Fibroblast of skin of left quadriceps (primary cell): Measurements from ENCODE around the gene CCR4.
"Not testable (repeated sequence)": the region's sequence is repeated elsewhere in the genome, so short reads cannot be mapped to it uniquely, and the experiment has no call there.

Experiments used
- DNase-seq, 2 experiments: peaks; one replicate each; pipeline ENCODE4 v3.0.0-alpha.2; 2013; ENCODE audit warnings: low read depth in 2 of 2

The CCR4 gene

GRCh38 chr3:32951410-32951811 lies at the start of gene CCR4:
Gene CCR4, plus strand, starts transcription at chr3:32951644. Its CDS starts 1,779 bp downstream, at chr3:32953423.
- no peak for DNase-seq

DNA sequence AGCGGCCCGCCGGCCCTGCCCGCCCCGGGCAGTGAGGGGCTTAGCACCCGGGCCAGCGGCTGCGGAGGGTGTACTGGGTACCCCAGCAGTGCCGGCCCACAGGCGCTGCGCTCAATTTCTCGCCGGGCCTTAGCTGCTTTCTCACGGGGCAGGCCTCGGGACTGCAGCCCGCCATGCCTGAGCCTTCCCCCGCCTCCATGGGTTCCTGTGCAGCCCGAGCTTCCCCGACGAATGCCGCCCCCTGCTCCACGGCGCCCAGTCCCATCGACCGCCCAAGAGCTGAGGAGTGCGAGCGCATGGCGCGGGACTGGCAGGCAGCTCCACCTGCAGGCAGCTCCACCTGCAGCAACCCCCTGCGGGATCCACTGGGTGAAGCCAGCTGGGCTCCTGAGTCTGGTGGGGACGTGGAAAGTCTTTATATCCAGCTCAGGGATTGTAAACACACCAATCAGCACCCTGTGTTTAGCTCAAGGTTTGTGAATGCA lies 48.5 kb upstream of the CCR4 start:
- not testable (repeated sequence) for DNase-seq

DNA sequence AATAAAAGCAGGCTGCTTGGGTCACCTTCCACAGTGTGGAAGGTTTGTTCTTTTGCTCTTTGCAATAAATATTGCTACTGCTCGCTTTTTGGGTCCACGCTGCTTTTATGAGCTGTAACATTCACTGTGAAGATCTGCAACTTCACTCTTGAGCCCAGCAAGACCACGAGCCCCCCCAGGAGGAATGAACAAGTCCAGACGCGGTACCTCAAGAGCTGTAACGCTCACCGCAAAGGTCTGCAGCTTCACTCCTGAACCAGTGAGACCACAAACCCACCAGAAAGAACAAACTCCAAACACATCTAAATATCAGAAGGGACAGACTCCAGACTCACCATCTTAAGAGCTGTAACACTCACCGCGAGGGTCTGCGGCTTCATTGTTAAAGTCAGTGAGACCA lies 47.5 kb upstream of the CCR4 start:
- no peak for DNase-seq

- DNase-seq: no peak
Observed at GRCh38 chr3:32909999-32910398, 41.4 kb upstream of the CCR4 start.

GRCh38 chr3:32910954-32911353 lies 40.5 kb upstream of the CCR4 start:
- DNase-seq: no peak

GRCh38 chr3:32912046-32912445 lies 39.4 kb upstream of the CCR4 start:
- no peak for DNase-seq

- DNase-seq: no peak
Observed at GRCh38 chr3:32913790-32914446, 37.5 kb upstream of the CCR4 start.

DNA sequence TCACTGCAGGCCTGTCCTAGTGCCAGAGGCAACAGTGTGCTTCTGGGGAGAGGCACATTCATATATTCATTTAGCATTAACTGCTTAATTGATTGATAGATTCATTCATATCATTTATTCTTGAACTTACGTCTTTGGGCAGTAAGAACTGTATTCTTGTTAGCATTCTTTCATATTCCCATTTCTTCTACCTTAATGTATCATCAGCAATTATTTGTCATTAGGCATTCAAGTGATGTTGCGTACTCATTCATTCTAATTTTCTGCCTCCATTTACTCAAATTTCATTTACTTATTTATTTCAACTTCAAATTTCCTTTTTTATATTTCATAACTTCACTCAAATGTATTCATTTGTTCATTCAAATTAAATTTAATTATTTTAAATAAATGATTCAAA lies 31.5 kb upstream of the CCR4 start:
- DNase-seq: no peak

GRCh38 chr3:32922078-32922477 lies 29.4 kb upstream of the CCR4 start:
- DNase-seq: no peak

GRCh38 chr3:32930161-32930560 lies 21.3 kb upstream of the CCR4 start:
- no peak for DNase-seq

DNA sequence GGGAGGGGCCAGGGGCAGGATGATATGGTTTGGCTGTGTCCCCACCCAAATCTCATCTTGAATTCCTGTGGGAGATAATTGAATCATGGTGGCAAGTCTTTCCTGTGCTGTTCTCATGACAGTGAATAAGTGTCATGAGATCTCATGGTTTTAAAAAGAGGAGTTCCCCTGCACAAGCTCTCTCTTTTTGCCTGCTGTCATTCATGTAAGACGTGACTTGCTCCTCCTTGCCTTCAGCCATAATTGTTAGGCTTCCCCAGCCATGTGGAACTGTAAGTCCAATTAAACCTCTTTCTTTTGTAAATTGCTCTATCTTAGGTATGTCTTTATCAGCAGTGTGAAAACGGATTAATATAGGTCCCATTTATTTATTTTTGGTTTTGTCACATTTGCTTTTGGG lies 20.2 kb upstream of the CCR4 start:
- DNase-seq: not testable (repeated sequence)

DNA sequence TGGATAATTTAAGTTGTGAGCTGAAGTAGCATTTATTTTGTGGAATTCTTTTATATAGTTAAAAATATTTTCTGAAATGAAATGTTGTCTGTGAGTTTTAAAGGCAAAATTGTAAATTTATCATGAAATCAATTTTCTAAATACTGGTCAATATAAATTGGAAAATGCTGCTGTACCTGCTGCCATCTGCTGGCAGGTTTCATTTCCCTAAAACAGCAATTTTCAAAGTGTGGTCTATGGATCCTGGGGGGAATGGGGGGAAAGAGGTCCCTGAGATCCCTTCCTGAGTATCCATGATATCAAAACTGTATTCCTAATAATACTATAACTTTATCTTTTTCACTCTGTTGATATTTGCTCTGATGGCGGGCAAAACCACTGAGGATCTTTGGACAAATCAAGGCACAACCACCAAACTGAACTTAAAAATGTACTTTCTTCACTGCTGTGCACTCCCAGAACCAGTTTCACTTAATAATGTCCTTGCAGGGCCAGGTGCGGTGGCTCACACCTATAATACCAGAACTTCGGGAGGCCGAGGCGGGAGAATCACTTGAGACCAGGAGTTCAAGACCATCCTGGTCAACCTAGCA lies 17.2 kb upstream of the CCR4 start:
- DNase-seq: no peak

DNA sequence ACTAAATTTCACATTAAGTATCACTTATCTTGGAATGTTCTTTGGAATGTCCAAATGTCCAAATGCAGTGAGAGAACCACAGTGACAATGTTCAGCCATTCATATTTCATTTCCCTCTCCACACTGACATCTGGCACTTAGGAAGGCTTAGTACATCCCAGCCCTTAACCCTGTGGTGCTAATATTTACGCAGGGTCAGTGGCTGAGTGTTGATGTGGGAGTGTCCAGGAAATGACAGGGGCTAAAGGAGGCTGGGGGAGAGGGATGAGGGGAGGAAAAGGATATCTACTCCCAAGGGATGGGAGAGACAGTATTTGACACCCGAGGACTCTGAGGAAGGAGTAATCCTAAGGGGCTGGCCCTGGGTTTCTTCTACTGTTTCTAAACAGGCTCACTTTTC lies 14.1 kb upstream of the CCR4 start:
- no peak for DNase-seq

GRCh38 chr3:32939531-32940284 lies 11.7 kb upstream of the CCR4 start:
- DNase-seq: not testable (repeated sequence)

GRCh38 chr3:32940726-32941125 lies 10.7 kb upstream of the CCR4 start:
- DNase-seq: no peak

- DNase-seq: no peak
Observed at GRCh38 chr3:32945136-32945535, 6.3 kb upstream of the CCR4 start.

DNA sequence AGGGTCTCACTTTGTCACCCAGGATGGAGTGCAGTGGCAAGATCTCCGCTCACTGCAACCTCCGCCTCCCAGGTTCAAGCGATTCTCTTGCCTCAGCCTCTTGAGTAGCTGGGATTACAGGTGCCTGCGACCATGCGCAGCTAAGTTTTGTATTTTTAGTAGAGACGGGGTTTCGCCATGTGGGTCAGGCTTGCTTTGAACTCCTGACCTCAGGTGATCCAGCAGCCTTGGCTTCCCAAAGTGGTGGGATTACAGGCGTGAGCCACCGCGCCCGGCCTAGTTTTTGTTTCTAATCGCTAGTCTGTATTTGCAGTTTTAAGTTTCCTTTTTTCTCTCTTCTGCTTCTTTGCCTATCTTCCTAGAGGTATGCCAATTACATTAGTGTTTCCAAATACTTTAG lies 5.8 kb upstream of the CCR4 start:
- not testable (repeated sequence) for DNase-seq

DNA sequence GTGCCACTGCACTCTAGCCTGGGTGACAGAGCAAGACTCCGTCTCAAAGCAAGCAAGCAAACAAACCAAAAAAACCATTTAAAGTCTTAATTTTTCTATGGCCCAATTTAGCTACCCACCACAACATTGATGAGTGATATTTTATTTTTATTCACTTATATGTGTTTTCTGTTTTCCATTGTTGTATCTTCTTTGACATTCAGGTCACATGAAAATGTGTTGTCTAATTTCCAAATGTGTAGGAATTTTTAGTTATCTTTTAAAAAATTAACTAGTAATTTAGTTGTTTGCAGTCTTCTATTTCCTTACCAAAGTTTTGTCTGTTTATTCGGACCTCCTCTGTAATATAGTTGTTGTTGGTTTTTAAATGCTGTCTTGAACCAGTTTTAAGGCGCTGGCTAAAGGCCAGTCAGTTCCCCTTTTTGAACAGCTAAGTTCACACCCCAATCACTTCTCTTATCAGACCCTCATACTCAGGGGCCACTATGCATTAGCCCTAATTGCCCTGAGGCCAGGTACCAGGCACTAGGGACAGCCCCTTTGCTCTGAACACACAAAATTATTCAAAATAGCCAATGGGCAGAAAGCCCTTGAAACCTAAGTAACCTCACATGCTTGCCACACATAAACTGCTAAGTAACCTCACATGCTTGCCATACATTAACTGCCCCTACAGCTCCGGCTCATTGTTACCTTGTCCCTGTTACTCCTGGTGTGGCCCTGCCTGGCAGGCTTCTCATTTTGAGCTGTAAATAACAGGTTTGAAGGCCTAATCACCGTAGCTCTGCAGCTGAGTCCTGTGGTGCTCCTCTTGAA lies 4.3 kb upstream of the CCR4 start:
- DNase-seq: no peak

DNA sequence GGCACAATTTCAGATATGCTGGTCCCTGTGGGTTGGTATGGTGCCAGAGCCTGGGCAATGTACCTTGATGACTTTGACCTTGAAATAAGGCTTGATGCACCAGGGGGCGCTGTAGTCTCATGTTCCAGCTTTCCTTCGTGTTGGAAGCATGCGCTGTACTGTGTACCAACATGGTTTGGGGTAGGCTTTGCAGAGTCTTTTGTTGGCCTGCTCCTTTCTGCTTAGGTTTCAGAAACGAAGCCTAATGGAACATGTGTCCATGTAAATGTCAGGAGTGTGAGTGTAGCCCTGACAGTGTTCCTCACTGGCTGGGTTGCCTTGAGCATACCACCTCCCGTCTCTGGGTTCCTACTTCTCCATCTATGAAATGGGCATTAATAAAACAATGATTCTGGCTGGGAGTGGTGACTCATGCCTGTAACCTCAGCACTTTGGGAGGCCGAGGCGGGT lies 3.6 kb upstream of the CCR4 start:
- DNase-seq: peak; percentile 54 to 56

GRCh38 chr3:32948625-32949445 lies 2.6 kb upstream of the CCR4 start:
- DNase-seq: no peak

GRCh38 chr3:32950516-32950915 lies 928 bp upstream of the CCR4 start:
- no peak for DNase-seq
